ENCODE measurements around the gene AEBP2. TPM values are rescaled to one million over a fixed set of nuclear protein-coding genes. Genes with fewer than 3 reads are reported as not detected.

Gene AEBP2
- total and polyA plus RNA-seq, 9 of the 15 experiments (the other 6 are each of a cell fraction or from before 2014, with no cell fraction given) = 5.7 to 43.7 (median 10.3) TPM

DNA sequence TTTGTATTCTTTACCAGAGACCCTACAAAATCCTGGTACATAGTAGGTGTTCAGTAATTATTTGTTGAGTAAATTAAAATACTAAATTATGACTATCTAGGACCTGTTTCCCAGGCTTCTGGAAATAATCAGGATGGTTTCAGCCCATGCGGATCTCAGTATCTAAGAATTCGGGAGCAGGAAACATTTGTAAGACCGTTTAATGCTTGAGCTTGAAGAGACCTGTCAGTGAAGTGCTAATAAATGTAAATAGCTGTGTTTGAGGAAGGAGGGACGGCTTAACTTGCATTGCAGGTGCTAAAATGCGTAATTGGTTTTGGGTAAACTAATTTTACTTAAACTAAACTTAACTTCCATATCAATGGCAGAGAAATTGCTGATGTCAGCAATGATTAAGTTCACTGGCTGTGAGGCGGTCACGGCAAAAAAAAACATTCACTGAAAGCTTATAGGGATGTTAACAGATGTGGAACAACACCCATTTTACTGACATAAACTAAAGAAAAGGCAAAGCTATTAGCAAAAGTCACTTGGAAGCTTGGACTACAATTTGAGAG, 28.6 kb upstream of the AEBP2 start:
- H3K4me2 ChIP-seq (ENCODE audit: insufficient read depth, low read length) = no peak overlapping the region
- H3K36me3 ChIP-seq (ENCODE audit: control insufficient read depth, insufficient read depth, low read length) = no peaks in the 10 kb centered on the region
- no peak for DNase-seq (ENCODE audit: extremely low read depth in 1 of 4, low spot score in 3 of 4)
- no peak for ATAC-seq
- TF ChIP-seq C11orf30 (IDR thresholded peaks at IDR 0.05; ENCODE audit: low read depth) (peak; percentile 76), ZNF316 (IDR thresholded peaks at IDR 0.05) (peak; percentile 90), MAFG (tag; conservative IDR thresholded peaks at IDR 0.05) (peak; percentile 80), MAFF (IDR thresholded peaks at IDR 0.05; ENCODE audit: low read length) (peak; percentile 93), PTRF (tag; IDR thresholded peaks at IDR 0.05) (no peak), NFYB (IDR thresholded peaks at IDR 0.05; ENCODE audit: extremely low read depth, insufficient read length) (no peak), MAFK (IDR thresholded peaks at IDR 0.05; ENCODE audit: low read length) (peak; percentile 96)
- TF ChIP-seq, protein P1, sequence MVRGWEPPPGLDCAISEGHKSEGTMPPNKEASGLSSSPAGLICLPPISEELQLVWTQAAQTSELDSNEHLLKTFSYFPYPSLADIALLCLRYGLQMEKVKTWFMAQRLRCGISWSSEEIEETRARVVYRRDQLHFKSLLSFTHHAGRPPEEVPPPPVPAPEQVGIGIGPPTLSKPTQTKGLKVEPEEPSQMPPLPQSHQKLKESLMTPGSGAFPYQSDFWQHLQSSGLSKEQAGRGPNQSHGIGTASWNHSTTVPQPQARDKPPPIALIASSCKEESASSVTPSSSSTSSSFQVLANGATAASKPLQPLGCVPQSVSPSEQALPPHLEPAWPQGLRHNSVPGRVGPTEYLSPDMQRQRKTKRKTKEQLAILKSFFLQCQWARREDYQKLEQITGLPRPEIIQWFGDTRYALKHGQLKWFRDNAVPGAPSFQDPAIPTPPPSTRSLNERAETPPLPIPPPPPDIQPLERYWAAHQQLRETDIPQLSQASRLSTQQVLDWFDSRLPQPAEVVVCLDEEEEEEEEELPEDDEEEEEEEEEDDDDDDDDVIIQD (CRISPR knock-in tag; IDR thresholded peaks at IDR 0.05) = no peak
- peaks cover 0 to 4% of the 10 kb centered on the region in 2 experiments; a peak in 2 of 5 replicates for H3K27me3 ChIP-seq (ENCODE audit: control insufficient read depth in 2 of 2, insufficient read depth in 2 of 2, low read length in 2 of 2)
- no peak overlapping the region for H3K4me3 ChIP-seq
- CTCF ChIA-PET (ENCODE audit: low intra/inter-chr PET ratio) = no interaction called here
- H3K27ac ChIP-seq (ENCODE audit: extremely low read depth, low read depth, low read length) = no peak overlapping the region
- no peak overlapping the region for H3K9ac ChIP-seq (ENCODE audit: insufficient read depth in 1 of 2, low read depth in 2 of 2, low read length in 2 of 2)
- H3K9me1 ChIP-seq (ENCODE audit: control insufficient read depth, insufficient read depth, low read length) = no peaks in the 10 kb centered on the region
- no peaks in the 10 kb centered on the region for H4K20me1 ChIP-seq (replicated peaks; ENCODE audit: control insufficient read depth, insufficient read depth, low read length)
- no peak for FAIRE-seq
- H3K4me1 ChIP-seq (replicated peaks in 1 of 2; ENCODE audit: control insufficient read depth in 2 of 2, insufficient read depth in 2 of 2, low read length in 2 of 2) = peaks cover 0 to 6% of the 10 kb centered on the region in 2 experiments; a peak in 2 of 5 replicates
- H2AFZ ChIP-seq (ENCODE audit: low read depth, low read length) = no peak overlapping the region
- H3K9me3 ChIP-seq (replicated peaks; ENCODE audit: control insufficient read depth, insufficient read depth, low read depth, low read length) = no peaks in the 10 kb centered on the region
- 20% methylated on average over 6 of the region's 7 CpGs for WGBS (ENCODE audit: insufficient coverage, low coverage, missing lambda C conversion rate)
- POLR2A ChIA-PET = interaction anchor here (0.7 kb wide), 1 partner anchor 69 kb away, joined by 5 read pairs; no protein-coding TSS in a partner anchor
- no TSS peak for BruUV-seq (replicated peaks)
- no peaks in the 10 kb centered on the region for H3K79me2 ChIP-seq (ENCODE audit: control insufficient read depth, insufficient read depth, low read length)
- intact Hi-C loops (cut with micrococcal nuclease) (no loop called here), in situ Hi-C loops (cut with MboI) (no loop called here)

Data from K562 (cell line).